K562 (cell line): Measurements from ENCODE around the gene ZNF747. TPM values are rescaled to one million over a fixed set of nuclear protein-coding genes. Genes with fewer than 3 reads are reported as not detected.
A peak's percentile ranks its signal among the peaks of the same experiment; 100 is the strongest.

Experiments used
- BRF1 ChIP-seq: IDR thresholded peaks from 3 replicates; pipeline ENCODE4 v1.6.1; 2011; ENCODE audit warnings: borderline replicate concordance, mild to moderate bottlenecking; ENCODE audit not compliant: insufficient read length; ENCODE audit errors: extremely low read depth
- CEBPZ ChIP-seq: fragments of 150-350 bp; IDR thresholded peaks from 2 replicates; pipeline ENCODE4 v1.6.1; 2014; ENCODE audit warnings: low read depth, mild to moderate bottlenecking, low read length, borderline replicate concordance
- EZH2 ChIP-seq: IDR thresholded peaks from 2 replicates; pipeline ENCODE4 v1.6.1; 2012; ENCODE audit warnings: low read depth, mild to moderate bottlenecking, inconsistent platforms, low read length, borderline replicate concordance
- FOSL1 ChIP-seq: fragments of 200-800 bp; sonication (Bioruptor generic); conservative IDR thresholded peaks from 2 replicates; pipeline ENCODE4 v1.6.1; 2016; ENCODE audit warnings: missing genetic modification characterization, missing compliant biosample characterization
- MXD1 ChIP-seq: fragments of 250-450 bp; sonication (Bioruptor Pico); IDR thresholded peaks from 2 replicates; pipeline ENCODE4 v1.8.0; 2021; ENCODE audit warnings: borderline replicate concordance, mild to moderate bottlenecking, moderate library complexity; ENCODE audit not compliant: poor library complexity, severe bottlenecking
- NCOA1 ChIP-seq: fragments of 450-650 bp; IDR thresholded peaks from 2 replicates; pipeline ENCODE4 v1.6.1; 2016; ENCODE audit warnings: low read depth
- TARDBP ChIP-seq: fragments of 450-650 bp; IDR thresholded peaks from 2 replicates; pipeline ENCODE4 v1.6.1; 2016
- ZNF140 ChIP-seq: fragments of 250-450 bp; sonication (Bioruptor Pico); IDR thresholded peaks from 2 replicates; pipeline ENCODE4 v1.8.0; 2021; ENCODE audit warnings: moderate library complexity, mild to moderate bottlenecking, inconsistent platforms
- ZNF24 ChIP-seq: fragments of 450-650 bp; IDR thresholded peaks from 2 replicates; pipeline ENCODE4 v1.6.1; 2016
- polyA plus RNA-seq, 8 experiments: library from polyadenylated mRNA; depleted of rRNA in 4 of 8; stranded (reverse) in 5 of 8; unstranded in 3 of 8; fragments of >200 nt; fragmentation: Nextera tagmentation in 2 of 8; fragmentation: Illumina TruSeq in 1 of 8; extraction: Ambion mirVana in 2 of 8; extraction: Trizol in 1 of 8; gene quantifications; 2 replicates each; pipeline versions ENCODE4 v1.2.1 to v1.2.3, GENCODE V29; 2011 to 2014; ENCODE audit warnings: inconsistent platforms in 1 of 8, missing spikeins in 1 of 8
- total RNA-seq, 7 experiments: library from RNA; depleted of rRNA in 6 of 7; stranded (reverse); fragments of >200 nt in 6 of 7; fragmentation: Illumina TruSeq in 2 of 7; extraction: Trizol in 2 of 7; gene quantifications; 2 replicates each; pipeline versions ENCODE4 v1.2.1 to v1.2.3, GENCODE V29; 2011 to 2021; ENCODE audit warnings: low replicate concordance in 1 of 7
- TF ChIP-seq, protein P1 (sequence below), 2 experiments: fragments of 450-650 bp; IDR thresholded peaks; 2 replicates each; pipeline ENCODE4 v1.6.1; 2016; ENCODE audit warnings: mild to moderate bottlenecking in 2 of 2, borderline replicate concordance in 1 of 2, low read depth in 1 of 2, moderate library complexity in 1 of 2
- TF ChIP-seq, protein P2 (sequence below): fragments of 250-450 bp; sonication (Bioruptor Pico); IDR thresholded peaks from 2 replicates; pipeline ENCODE4 v1.5.0; 2021; ENCODE audit warnings: mild to moderate bottlenecking, borderline replicate concordance

Gene ZNF747
- total and polyA plus RNA-seq, 9 of the 15 experiments (the other 6 are each of a cell fraction or from before 2014, with no cell fraction given), result 0.14 to 3.3 (median 1.5) TPM

DNA sequence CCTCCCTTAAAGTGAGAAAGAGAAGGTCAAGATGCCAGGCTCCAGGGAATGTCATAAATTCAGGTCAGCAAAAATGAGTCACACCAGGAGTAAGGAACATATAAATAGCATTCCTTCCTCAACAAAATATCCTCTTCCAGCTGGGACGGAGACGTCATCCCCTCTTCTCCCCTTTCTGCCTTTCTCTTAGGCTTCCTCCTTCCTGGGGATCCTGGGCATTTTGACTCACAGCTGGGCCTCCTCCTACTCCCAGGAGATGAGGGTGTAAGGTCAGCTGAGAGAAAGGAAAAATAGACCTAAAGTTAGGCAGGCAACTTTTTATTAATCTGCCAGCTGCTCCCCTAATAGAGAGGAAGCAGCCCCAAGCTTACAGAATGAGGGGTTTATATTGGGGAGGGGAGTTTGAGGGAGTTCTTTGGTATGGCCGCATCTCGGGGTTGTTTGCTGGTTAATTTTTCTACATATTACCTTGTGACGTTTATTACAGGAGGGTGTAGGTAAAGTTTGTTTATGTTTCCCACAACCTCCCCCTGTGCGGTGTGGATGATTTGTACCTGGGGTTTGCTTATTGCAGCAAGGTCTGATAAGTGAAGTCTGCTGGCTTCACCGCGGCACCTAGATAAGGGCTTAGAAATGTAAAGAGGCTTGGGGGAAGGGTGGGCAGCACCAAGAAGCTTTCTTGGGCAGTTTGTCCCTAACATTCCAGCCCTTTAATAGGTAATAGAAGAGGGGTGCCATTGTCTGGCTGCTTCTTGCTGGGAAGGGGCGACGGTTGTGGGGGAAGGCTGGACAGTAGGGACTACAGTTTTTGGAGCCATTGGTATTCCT lies 7.1 kb upstream of the ZNF747 start (continued):
- TF ChIP-seq, protein P1, sequence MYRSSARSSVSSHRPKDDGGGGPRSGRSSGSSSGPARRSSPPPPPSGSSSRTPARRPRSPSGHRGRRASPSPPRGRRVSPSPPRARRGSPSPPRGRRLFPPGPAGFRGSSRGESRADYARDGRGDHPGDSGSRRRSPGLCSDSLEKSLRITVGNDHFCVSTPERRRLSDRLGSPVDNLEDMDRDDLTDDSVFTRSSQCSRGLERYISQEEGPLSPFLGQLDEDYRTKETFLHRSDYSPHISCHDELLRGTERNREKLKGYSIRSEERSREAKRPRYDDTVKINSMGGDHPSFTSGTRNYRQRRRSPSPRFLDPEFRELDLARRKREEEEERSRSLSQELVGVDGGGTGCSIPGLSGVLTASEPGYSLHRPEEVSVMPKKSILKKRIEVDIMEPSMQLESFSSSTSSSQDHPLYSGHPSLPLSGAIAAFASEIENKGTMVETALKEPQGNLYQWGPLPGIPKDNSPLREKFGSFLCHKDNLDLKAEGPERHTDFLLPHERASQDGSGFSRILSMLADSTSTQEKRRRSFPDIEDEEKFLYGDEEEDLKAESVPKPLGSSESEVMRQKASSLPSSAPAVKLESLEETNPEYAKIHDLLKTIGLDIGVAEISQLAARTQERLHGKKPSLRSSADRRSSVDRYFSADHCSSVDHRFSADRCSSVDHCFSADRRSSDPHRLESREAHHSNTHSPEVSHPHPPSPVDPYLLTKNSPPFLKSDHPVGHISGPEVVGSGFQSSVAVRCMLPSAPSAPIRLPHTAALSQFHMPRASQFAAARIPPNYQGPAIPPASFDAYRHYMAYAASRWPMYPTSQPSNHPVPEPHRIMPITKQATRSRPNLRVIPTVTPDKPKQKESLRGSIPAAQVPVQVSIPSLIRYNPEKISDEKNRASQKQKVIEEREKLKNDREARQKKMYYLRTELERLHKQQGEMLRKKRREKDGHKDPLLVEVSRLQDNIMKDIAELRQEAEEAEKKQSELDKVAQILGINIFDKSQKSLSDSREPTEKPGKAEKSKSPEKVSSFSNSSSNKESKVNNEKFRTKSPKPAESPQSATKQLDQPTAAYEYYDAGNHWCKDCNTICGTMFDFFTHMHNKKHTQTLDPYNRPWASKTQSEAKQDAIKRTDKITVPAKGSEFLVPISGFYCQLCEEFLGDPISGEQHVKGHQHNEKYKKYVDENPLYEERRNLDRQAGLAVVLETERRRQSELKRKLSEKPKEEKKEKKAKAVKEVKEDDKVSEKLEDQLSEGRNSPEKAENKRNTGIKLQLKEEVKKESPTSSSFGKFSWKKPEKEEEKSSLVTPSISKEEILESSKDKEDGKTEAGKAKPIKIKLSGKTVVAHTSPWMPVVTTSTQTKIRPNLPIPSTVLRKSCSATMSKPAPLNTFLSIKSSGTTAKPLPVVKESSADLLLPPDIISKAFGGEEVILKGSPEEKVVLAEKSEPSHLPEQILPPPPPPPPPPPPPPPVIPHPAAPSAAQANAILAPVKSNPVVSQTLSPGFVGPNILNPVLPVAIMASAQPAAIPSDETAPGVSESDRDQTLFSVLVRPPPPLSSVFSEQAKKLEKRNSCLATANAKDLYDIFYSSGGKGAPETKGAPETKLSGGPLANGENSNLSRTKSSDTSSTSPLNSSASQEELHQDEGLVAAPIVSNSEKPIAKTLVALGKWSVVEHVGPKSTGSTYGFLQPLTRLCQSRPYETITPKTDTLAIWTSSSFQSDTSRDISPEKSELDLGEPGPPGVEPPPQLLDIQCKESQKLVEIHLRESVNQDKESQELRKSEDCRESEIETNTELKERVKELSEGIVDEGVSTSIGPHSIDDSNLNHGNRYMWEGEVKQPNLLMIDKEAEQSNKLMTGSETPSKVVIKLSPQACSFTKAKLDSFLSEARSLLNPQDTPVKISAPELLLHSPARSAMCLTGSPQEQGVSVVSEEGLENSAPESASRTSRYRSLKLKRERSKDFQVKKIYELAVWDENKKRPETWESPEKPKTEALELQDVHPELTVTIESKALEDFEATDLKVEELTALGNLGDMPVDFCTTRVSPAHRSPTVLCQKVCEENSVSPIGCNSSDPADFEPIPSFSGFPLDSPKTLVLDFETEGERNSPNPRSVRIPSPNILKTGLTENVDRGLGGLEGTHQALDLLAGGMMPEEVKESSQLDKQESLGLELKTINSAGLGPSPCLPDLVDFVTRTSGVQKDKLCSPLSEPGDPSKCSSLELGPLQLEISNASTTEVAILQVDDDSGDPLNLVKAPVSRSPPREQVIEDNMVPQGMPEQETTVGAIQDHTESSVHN (IDR thresholded peaks at IDR 0.05; ENCODE audit: borderline replicate concordance in 1 of 2, low read depth in 1 of 2), result no peak
- TF ChIP-seq FOSL1 (no peak; the same call in 1 of the 2 replicates), TARDBP (no peak), NCOA1 (peak; percentile 18; the same call in 1 of the 2 replicates), CEBPZ (no peak), ZNF140 (CRISPR knock-in tag) (no peak), ZNF24 (no peak), MXD1 (CRISPR knock-in tag) (no peak), EZH2 (no peak), BRF1 (no peak)
- TF ChIP-seq, protein P2, sequence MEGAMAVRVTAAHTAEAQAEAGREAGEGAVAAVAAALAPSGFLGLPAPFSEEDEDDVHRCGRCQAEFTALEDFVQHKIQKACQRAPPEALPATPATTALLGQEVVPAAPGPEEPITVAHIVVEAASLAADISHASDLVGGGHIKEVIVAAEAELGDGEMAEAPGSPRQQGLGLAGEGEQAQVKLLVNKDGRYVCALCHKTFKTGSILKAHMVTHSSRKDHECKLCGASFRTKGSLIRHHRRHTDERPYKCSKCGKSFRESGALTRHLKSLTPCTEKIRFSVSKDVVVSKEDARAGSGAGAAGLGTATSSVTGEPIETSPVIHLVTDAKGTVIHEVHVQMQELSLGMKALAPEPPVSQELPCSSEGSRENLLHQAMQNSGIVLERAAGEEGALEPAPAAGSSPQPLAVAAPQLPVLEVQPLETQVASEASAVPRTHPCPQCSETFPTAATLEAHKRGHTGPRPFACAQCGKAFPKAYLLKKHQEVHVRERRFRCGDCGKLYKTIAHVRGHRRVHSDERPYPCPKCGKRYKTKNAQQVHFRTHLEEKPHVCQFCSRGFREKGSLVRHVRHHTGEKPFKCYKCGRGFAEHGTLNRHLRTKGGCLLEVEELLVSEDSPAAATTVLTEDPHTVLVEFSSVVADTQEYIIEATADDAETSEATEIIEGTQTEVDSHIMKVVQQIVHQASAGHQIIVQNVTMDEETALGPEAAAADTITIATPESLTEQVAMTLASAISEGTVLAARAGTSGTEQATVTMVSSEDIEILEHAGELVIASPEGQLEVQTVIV (CRISPR knock-in tag), result no peak
